ENCODE data around the gene SLC6A8. TPM values are rescaled to one million over a fixed set of nuclear protein-coding genes. Genes with fewer than 3 reads are reported as not detected.
"Not testable (repeated sequence)": the region's sequence is repeated elsewhere in the genome, so short reads cannot be mapped to it uniquely, and the experiment has no call there.

The SLC6A8 gene
- total RNA-seq, 1 donor from 2014 or later: 3.1 TPM

GRCh38 chrX:153691032-153691827, 3.5 kb downstream of the SLC6A8 start:
- intact Hi-C loops (cut with micrococcal nuclease): not testable (repeated sequence)

- intact Hi-C loops (cut with micrococcal nuclease): no loop called here
These were observed 4.3 kb downstream of the SLC6A8 start for GRCh38 chrX:153692003-153692402.

- intact Hi-C loops (cut with micrococcal nuclease): no loop called here
These were observed 5.0 kb downstream of the SLC6A8 start for GRCh38 chrX:153692611-153693156.

- intact Hi-C loops (cut with micrococcal nuclease): no loop called here
These were observed 5.7 kb downstream of the SLC6A8 start for GRCh38 chrX:153693216-153694086.

GRCh38 chrX:153694256-153694655, 6.5 kb downstream of the SLC6A8 start:
- intact Hi-C loops (cut with micrococcal nuclease): not testable (repeated sequence)

- intact Hi-C loops (cut with micrococcal nuclease): no loop called here
These were observed 7.1 kb downstream of the SLC6A8 start for GRCh38 chrX:153694687-153695270.

- intact Hi-C loops (cut with micrococcal nuclease): no loop called here
These were observed 8.4 kb downstream of the SLC6A8 start for GRCh38 chrX:153696100-153696499.

- intact Hi-C loops (cut with micrococcal nuclease): not testable (repeated sequence)
These were observed 8.8 kb downstream of the SLC6A8 start for GRCh38 chrX:153696538-153696937.

GRCh38 chrX:153696986-153697722, 9.4 kb downstream of the SLC6A8 start:
- intact Hi-C loops (cut with micrococcal nuclease): not testable (repeated sequence)

- intact Hi-C loops (cut with micrococcal nuclease): no loop called here
These were observed 10.5 kb downstream of the SLC6A8 start for GRCh38 chrX:153697924-153698865.

- intact Hi-C loops (cut with micrococcal nuclease): not testable (repeated sequence)
These were observed 11.6 kb downstream of the SLC6A8 start for GRCh38 chrX:153699210-153699783.

GRCh38 chrX:153699784-153700371, 12.2 kb downstream of the SLC6A8 start:
- intact Hi-C loops (cut with micrococcal nuclease): not testable (repeated sequence)

- intact Hi-C loops (cut with micrococcal nuclease): no loop called here
These were observed 12.7 kb downstream of the SLC6A8 start for GRCh38 chrX:153700376-153700945.

- intact Hi-C loops (cut with micrococcal nuclease): no loop called here
These were observed 13.2 kb downstream of the SLC6A8 start for GRCh38 chrX:153700967-153701366.

- intact Hi-C loops (cut with micrococcal nuclease): no loop called here
These were observed 14.0 kb downstream of the SLC6A8 start for GRCh38 chrX:153701706-153702105.

- intact Hi-C loops (cut with micrococcal nuclease): no loop called here
These were observed 14.8 kb downstream of the SLC6A8 start for GRCh38 chrX:153702336-153703035.

- intact Hi-C loops (cut with micrococcal nuclease): no loop called here
These were observed 15.3 kb downstream of the SLC6A8 start for GRCh38 chrX:153703036-153703370.

- intact Hi-C loops (cut with micrococcal nuclease): no loop called here
These were observed 16.3 kb downstream of the SLC6A8 start for GRCh38 chrX:153704021-153704526.

All from T-helper 1 cell treated with Interleukin-12 subunit alpha and Interleukin-12 subunit beta and Interleukin-4 antibody, amounts not matched to agents 30 ng/mL and 1 ng/mL, for 36 hours (primary cell).